ENCODE measurements around the gene TMEM95. TPM values are rescaled to one million over a fixed set of nuclear protein-coding genes. Genes with fewer than 3 reads are reported as not detected.

Gene TMEM95
- total and polyA plus RNA-seq, 2 of the 8 experiments (the other 6 are each of a cell fraction or from before 2014, with no cell fraction given): not detected

- Histone ChIP-seq H2BK12ac (ENCODE audit: low read depth, low read length) (no peak overlapping the region), H4K8ac (ENCODE audit: extremely low read depth, insufficient read depth, low read length) (no peak overlapping the region), H2BK15ac (ENCODE audit: low read length) (no peak overlapping the region), H3K36me3 (ENCODE audit: control insufficient read depth in 2 of 4, insufficient read depth in 4 of 4, low read length in 3 of 4) (no peaks in the 10 kb centered on the region), H3K4me2 (ENCODE audit: insufficient read depth in 1 of 2, low read depth in 2 of 2, low read length in 2 of 2) (no peak overlapping the region), H3K4me1 (replicated peaks in 1 of 4; ENCODE audit: control insufficient read depth in 3 of 4, insufficient read depth in 4 of 4, low read length in 3 of 4) (peaks cover 0 to 9% (median 3%) of the 10 kb centered on the region in 4 experiments; a peak in 4 of 7 replicates), H4K91ac (replicated peaks; ENCODE audit: insufficient read length, low read length) (no peak overlapping the region), H2AK5ac (ENCODE audit: low read depth, low read length) (no peak overlapping the region), H2AFZ (ENCODE audit: low read length) (no peak overlapping the region), H2BK20ac (ENCODE audit: low read length) (no peak overlapping the region), H3K79me2 (ENCODE audit: control insufficient read depth in 1 of 2, insufficient read depth in 2 of 2, low read length in 2 of 2) (no peaks in the 10 kb centered on the region), H3K27me3 (replicated peaks in 1 of 4; ENCODE audit: control insufficient read depth in 3 of 4, extremely low read depth in 1 of 4, insufficient read depth in 3 of 4, low read length in 3 of 4) (no peaks in the 10 kb centered on the region), H3K4me3 (ENCODE audit: extremely low read depth in 1 of 4, insufficient read depth in 2 of 4, low read depth in 3 of 4, low read length in 4 of 4) (no peak overlapping the region), H3K23me2 (ENCODE audit: low read depth, low read length) (no peaks in the 10 kb centered on the region), H2BK5ac (ENCODE audit: low read depth, low read length) (no peak overlapping the region), H3K14ac (ENCODE audit: insufficient read length) (no peak overlapping the region), H3K56ac (replicated peaks; ENCODE audit: insufficient read length, low read depth, low read length) (no peak overlapping the region), H3K79me1 (ENCODE audit: low read depth, low read length) (no peaks in the 10 kb centered on the region), H3K18ac (ENCODE audit: extremely low read depth, low read length) (no peak overlapping the region; the same call in 1 of the 2 replicates), H4K20me1 (replicated peaks in 1 of 2; ENCODE audit: control insufficient read depth in 1 of 2, insufficient read depth in 2 of 2, low read length in 2 of 2) (no peaks in the 10 kb centered on the region), H2BK120ac (replicated peaks; ENCODE audit: low read depth, low read length) (no peak overlapping the region), H3K4ac (replicated peaks; ENCODE audit: insufficient read length, low read depth, low read length) (no peak overlapping the region), H3K9ac (replicated peaks in 1 of 4; ENCODE audit: extremely low read depth in 1 of 4, low read depth in 3 of 4, low read length in 3 of 4) (no peak overlapping the region), H3K23ac (ENCODE audit: insufficient read length) (no peak overlapping the region), H3K9me3 (ENCODE audit: insufficient read depth in 2 of 2, low read depth in 1 of 2, low read length in 1 of 2) (no peaks in the 10 kb centered on the region), H4K5ac (ENCODE audit: insufficient read length, low read depth, low read length) (no peak overlapping the region), H3K27ac (ENCODE audit: low read depth, low read length) (no peak overlapping the region)
- CTCF ChIA-PET (ENCODE audit: partially characterized antibody): interaction anchor here (0.7 to 2.0 kb wide), 4 partner anchors 10 to 197 kb away, joined by 4 to 7 read pairs (median 4); partner anchors contain the start of genes NEURL4 and PLSCR3
- DNase-seq (ENCODE audit: low read depth in 1 of 2, low spot score in 2 of 2): no peak
- no peak for FAIRE-seq
- 96% methylated on average over 6 of the region's 6 CpGs; no CpG with 5 or more reads in 1 of the 2 experiments for WGBS, 2 experiments (ENCODE audit: extremely low coverage in 1 of 2, insufficient coverage in 1 of 2, insufficient read length in 1 of 2, insufficient replicate concordance in 2 of 2, low coverage in 1 of 2, low lambda C conversion rate in 2 of 2, missing lambda C conversion rate in 1 of 2)
- POLR2A ChIA-PET (ENCODE audit: partially characterized antibody): interaction anchor here (0.7 to 1.5 kb wide), 3 partner anchors 13 to 121 kb away, joined by 3 to 4 read pairs (median 3); partner anchors contain the start of gene POLR2A
- TF ChIP-seq SUZ12 (IDR thresholded peaks at IDR 0.05; ENCODE audit: low read length) (no peak), ZNF274 (IDR thresholded peaks at IDR 0.05; ENCODE audit: borderline replicate concordance, extremely low read depth, low read length) (no peak), EZH2 (IDR thresholded peaks at IDR 0.05; ENCODE audit: low read depth, low read length, severe bottlenecking) (no peak), CEBPB (IDR thresholded peaks at IDR 0.05; ENCODE audit: low read depth, low read length) (no peak), CTCF (IDR thresholded peaks at IDR 0.05; ENCODE audit: control extremely low read depth in 1 of 3, insufficient read depth in 1 of 3, low read depth in 1 of 3, low read length in 3 of 3) (no peak), FOSL1 (IDR thresholded peaks at IDR 0.05; ENCODE audit: insufficient read depth, low read depth, low read length) (no peak), TEAD4 (IDR thresholded peaks at IDR 0.05; ENCODE audit: low read depth, low read length) (no peak), SIX5 (IDR thresholded peaks at IDR 0.05; ENCODE audit: low read depth, low read length) (no peak), RNF2 (IDR thresholded peaks at IDR 0.05; ENCODE audit: borderline replicate concordance, low read depth, low read length, missing control alignments, poor library complexity, severe bottlenecking) (no peak), TAF7 (optimal IDR thresholded peaks at IDR 0.05; ENCODE audit: borderline replicate concordance, low read depth, low read length) (no peak), CREB1 (IDR thresholded peaks at IDR 0.05) (no peak)
These were observed 8.4 kb downstream of the TMEM95 start for GRCh38 chr17:7363311-7363710.

Data from H1 (cell line).